HEK293T (cell line): ENCODE data around the gene RYR3.

Experiments
- ARNT ChIP-seq: fragments of 450-650 bp; IDR thresholded peaks from 2 replicates; pipeline ENCODE4 v1.6.1; 2017; ENCODE audit warnings: mild to moderate bottlenecking
- BHLHE40 ChIP-seq: fragments of 450-650 bp; IDR thresholded peaks from 2 replicates; pipeline ENCODE4 v1.6.1; 2016; ENCODE audit warnings: mild to moderate bottlenecking, moderate library complexity, borderline replicate concordance
- ELF4 ChIP-seq: fragments of 450-650 bp; IDR thresholded peaks from 2 replicates; pipeline ENCODE4 v1.6.1; 2017; ENCODE audit warnings: antibody characterized with exemption
- FOXA1 ChIP-seq: fragments of 450-650 bp; IDR thresholded peaks from 2 replicates; pipeline ENCODE4 v1.6.1; 2016; ENCODE audit warnings: mild to moderate bottlenecking
- FOXK2 ChIP-seq: fragments of 450-650 bp; IDR thresholded peaks from 2 replicates; pipeline ENCODE4 v1.6.1; 2016; ENCODE audit warnings: mild to moderate bottlenecking
- FOXM1 ChIP-seq: fragments of 450-650 bp; IDR thresholded peaks from 2 replicates; pipeline ENCODE4 v1.6.1; 2017; ENCODE audit warnings: mild to moderate bottlenecking, borderline replicate concordance
- HDGF ChIP-seq: fragments of 450-650 bp; IDR thresholded peaks from 2 replicates; pipeline ENCODE4 v1.6.1; 2017; ENCODE audit warnings: antibody characterized with exemption, borderline replicate concordance
- L3MBTL2 ChIP-seq: fragments of 450-650 bp; conservative IDR thresholded peaks from 2 replicates; pipeline ENCODE4 v1.6.1; 2016; ENCODE audit warnings: mild to moderate bottlenecking
- NFRKB ChIP-seq: fragments of 450-650 bp; IDR thresholded peaks from 2 replicates; pipeline ENCODE4 v1.6.1; 2016; ENCODE audit warnings: mild to moderate bottlenecking, moderate library complexity
- PKNOX1 ChIP-seq: fragments of 450-650 bp; IDR thresholded peaks from 2 replicates; pipeline ENCODE4 v1.6.1; 2016
- SP1 ChIP-seq: fragments of 450-650 bp; IDR thresholded peaks from 2 replicates; pipeline ENCODE4 v1.6.1; 2017
- SUZ12 ChIP-seq: fragments of 450-650 bp; IDR thresholded peaks from 2 replicates; pipeline ENCODE4 v1.6.1; 2016; ENCODE audit warnings: mild to moderate bottlenecking

- TF ChIP-seq SP1 (no peak), FOXM1 (no peak), HDGF (no peak), ARNT (no peak), BHLHE40 (no peak), PKNOX1 (no peak), L3MBTL2 (no peak), FOXA1 (no peak), SUZ12 (no peak), FOXK2 (no peak), ELF4 (no peak), NFRKB (no peak)
Observed at GRCh38 chr15:33553157-33553556, 242.4 kb downstream of the RYR3 start.
